SK-N-SH (cell line): ENCODE measurements around the gene CYB561D2. TPM values are rescaled to one million over a fixed set of nuclear protein-coding genes. Genes with fewer than 3 reads are reported as not detected.

Experiments used
- CTCF ChIA-PET: fragments of 300-600, 350-600 bp; formaldehyde crosslinking; extraction: SDS; loops from one replicate; lab custom pipeline; 2021; lab: Yijun Ruan, JAX
- POLR2A ChIA-PET: fragments of 350-600 bp; sonication (Branson Sonifier 250); formaldehyde crosslinking; extraction: SDS; loops from one replicate; lab custom pipeline; 2020; ENCODE audit warnings: antibody characterized with exemption, inconsistent platforms; lab: Yijun Ruan, JAX
- DNase-seq: peaks from one replicate; pipeline ENCODE4 v3.0.0; 2012
- H2AFZ ChIP-seq: fragments of 200-600 bp; sonication (generic); 2 replicates; pipeline ENCODE4 v1.8.1; 2016; ENCODE audit warnings: antibody characterized with exemption, mild to moderate bottlenecking, low read depth
- H3F3A ChIP-seq: fragments of 200-600 bp; sonication (generic); replicated peaks from 2 replicates; pipeline ENCODE3; 2016; ENCODE audit warnings: antibody characterized with exemption, mild to moderate bottlenecking; ENCODE audit not compliant: insufficient read depth
- H3K27ac ChIP-seq, 2 experiments: fragments of 200-500 bp in 1 of 2; fragments of 200-600 bp in 1 of 2; sonication (Bioruptor generic) in 1 of 2; sonication (generic), shearing (Covaris generic) in 1 of 2; 2 replicates each; pipeline versions ENCODE4 v1.5.1 to v1.6.1; 2014 to 2016; ENCODE audit warnings: low read depth in 2 of 2, inconsistent platforms in 1 of 2, low read length in 1 of 2, mild to moderate bottlenecking in 1 of 2, mixed read lengths in 1 of 2
- H3K27me3 ChIP-seq: fragments of 200-600 bp; sonication (generic), shearing (Covaris generic); 2 replicates; pipeline ENCODE4 v1.6.1; 2016; ENCODE audit warnings: mixed run types; ENCODE audit not compliant: insufficient read depth
- H3K36me3 ChIP-seq, 2 experiments: fragments of 200-500 bp in 1 of 2; fragments of 200-600 bp in 1 of 2; sonication (Bioruptor generic) in 1 of 2; sonication (generic) in 1 of 2; replicated peaks in 1 of 2; 2 replicates each; pipeline versions ENCODE3 to v1.5.1; 2014 to 2016; ENCODE audit warnings: low read length in 1 of 2, mild to moderate bottlenecking in 1 of 2; ENCODE audit not compliant: insufficient read depth in 2 of 2, control insufficient read depth in 1 of 2
- H3K4me1 ChIP-seq, 2 experiments: fragments of 200-500 bp in 1 of 2; fragments of 200-600 bp in 1 of 2; sonication (Bioruptor generic) in 1 of 2; sonication (generic), shearing (Covaris generic) in 1 of 2; 2 replicates each; pipeline versions ENCODE4 v1.5.1 to v1.6.1; 2014 to 2016; ENCODE audit warnings: low read depth in 1 of 2, low read length in 1 of 2, mixed run types in 1 of 2; ENCODE audit not compliant: insufficient read depth in 2 of 2, control insufficient read depth in 1 of 2
- H3K4me2 ChIP-seq: fragments of 200-600 bp; sonication (generic), shearing (Covaris generic); 2 replicates; pipeline ENCODE4 v1.6.1; 2017; ENCODE audit warnings: mixed run types
- H3K4me3 ChIP-seq, 2 experiments: fragments of 200-500 bp in 1 of 2; fragments of 200-600 bp in 1 of 2; sonication (Bioruptor generic) in 1 of 2; sonication (generic), shearing (Covaris generic) in 1 of 2; 2 replicates each; pipeline versions ENCODE4 v1.5.1 to v1.8.1; 2014 to 2016; ENCODE audit warnings: low read depth in 2 of 2, inconsistent platforms in 1 of 2, low read length in 1 of 2, mild to moderate bottlenecking in 1 of 2, mixed read lengths in 1 of 2, moderate library complexity in 1 of 2
- H3K79me2 ChIP-seq: fragments of 200-600 bp; sonication (generic); 2 replicates; pipeline ENCODE4 v1.8.1; 2017; ENCODE audit warnings: mild to moderate bottlenecking; ENCODE audit not compliant: insufficient read depth
- H3K9ac ChIP-seq: fragments of 200-600 bp; sonication (generic); 2 replicates; pipeline ENCODE4 v1.6.1; 2017; ENCODE audit warnings: mixed run types
- H3K9me2 ChIP-seq: fragments of 200-600 bp; sonication (generic); 2 replicates; pipeline ENCODE4 v1.6.1; 2017; ENCODE audit warnings: mixed run types
- H3K9me3 ChIP-seq: fragments of 200-600 bp; sonication (generic); 2 replicates; pipeline ENCODE4 v1.6.1; 2017; ENCODE audit warnings: mixed run types, mild to moderate bottlenecking, moderate library complexity
- H4K20me1 ChIP-seq: fragments of 200-600 bp; sonication (generic); 2 replicates; pipeline ENCODE4 v1.6.1; 2017; ENCODE audit warnings: mild to moderate bottlenecking, mixed run types; ENCODE audit not compliant: insufficient read depth
- CHD2 ChIP-seq: fragments of 150-350 bp; IDR thresholded peaks from 2 replicates; pipeline ENCODE4 v1.6.1; 2018; ENCODE audit warnings: low read length; ENCODE audit not compliant: partially characterized antibody
- EP300 ChIP-seq, 2 experiments: IDR thresholded peaks; 2 replicates each; pipeline versions ENCODE4 v1.4.0 to v1.6.1; 2012; ENCODE audit warnings: borderline replicate concordance in 1 of 2, low read depth in 1 of 2, low read length in 1 of 2
- FOXM1 ChIP-seq: IDR thresholded peaks from 2 replicates; pipeline ENCODE4 v1.4.0; 2012; ENCODE audit warnings: low read depth, mild to moderate bottlenecking
- JUND ChIP-seq: IDR thresholded peaks from 2 replicates; pipeline ENCODE4 v1.4.0; 2012
- MXI1 ChIP-seq: IDR thresholded peaks from 2 replicates; pipeline ENCODE4 v1.6.1; 2012; ENCODE audit warnings: mild to moderate bottlenecking, low read depth, low read length, improper control_type of control experiment
- POLR2AphosphoS5 ChIP-seq: IDR thresholded peaks from 2 replicates; pipeline ENCODE4 v1.6.1; 2012; ENCODE audit warnings: low read depth, low read length
- RAD21 ChIP-seq: IDR thresholded peaks from 2 replicates; pipeline ENCODE4 v1.6.1; 2012; ENCODE audit warnings: mild to moderate bottlenecking, low read length
- TAF1 ChIP-seq: IDR thresholded peaks from 2 replicates; pipeline ENCODE4 v1.6.1; 2012; ENCODE audit warnings: low read depth, mild to moderate bottlenecking, low read length, moderate library complexity, borderline replicate concordance
- WGBS: methylation state at CpG from one replicate; pipeline ENCODE4 v1.1.6; 2017; ENCODE audit warnings: low lambda C conversion rate; 5-methylcytosine and 5-hydroxymethylcytosine counted together
- polyA plus RNA-seq, 3 experiments: library from polyadenylated mRNA; depleted of rRNA; stranded (reverse); fragments of >200 nt; gene quantifications; 2 replicates each; pipeline ENCODE4 v1.2.3, GENCODE V29; 2012
- TF ChIP-seq, protein P1 (sequence below): fragments of 200-600 bp; sonication (generic); IDR thresholded peaks from 2 replicates; pipeline ENCODE4 v1.6.1; 2017; ENCODE audit warnings: antibody characterized with exemption, mild to moderate bottlenecking, moderate library complexity
- TF ChIP-seq, protein P2 (sequence below): IDR thresholded peaks from 2 replicates; pipeline ENCODE4 v1.4.0; 2012; ENCODE audit warnings: low read depth, borderline replicate concordance
- TF ChIP-seq, protein P3 (sequence below): IDR thresholded peaks from 2 replicates; pipeline ENCODE4 v1.4.0; 2012; ENCODE audit warnings: low read depth, borderline replicate concordance

CYB561D2 gene
- polyA plus RNA-seq, 1 of the 3 experiments (the other 2 are of a cell fraction), result 40.7 TPM

DNA sequence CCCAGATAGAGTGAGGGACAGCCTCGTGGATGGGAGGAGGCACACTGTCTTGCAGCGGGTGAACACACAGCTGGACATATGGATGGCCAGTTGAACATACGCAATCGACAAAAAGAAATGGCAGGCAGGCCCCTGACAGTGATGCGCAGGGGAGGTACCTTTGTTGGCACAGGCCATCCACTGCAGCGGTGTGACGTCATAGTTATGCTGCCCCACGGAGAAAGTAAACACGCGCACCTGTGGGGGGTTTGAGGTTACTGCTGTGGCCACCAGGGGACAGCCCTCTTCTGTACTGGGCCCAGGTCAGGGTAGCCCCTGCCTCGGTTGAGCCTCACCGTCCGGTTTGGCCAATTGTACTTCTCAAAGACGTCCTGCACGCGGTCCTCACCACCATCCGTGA is 28.1 kb downstream of the CYB561D2 start:
- 92% methylated on average over 11 of the region's 17 CpGs for WGBS
- no peaks in the 10 kb centered on the region for H3K27me3 ChIP-seq

More for the DNA sequence above, 28.1 kb downstream of the CYB561D2 start:
- peak overlapping the region in 1 of 2 experiments; percentile 100; a peak in 2 of 4 replicates for H3K27ac ChIP-seq
- peaks cover 0 to 93% of the 10 kb centered on the region in 2 experiments; a peak in 2 of 4 replicates for H3K4me1 ChIP-seq
- CTCF ChIA-PET, result interaction anchor here (0.9 to 4.5 kb wide), 8 partner anchors 8 to 163 kb away, joined by 3 to 41 read pairs (median 6); no protein-coding TSS in a partner anchor
- H3K79me2 ChIP-seq, result no peaks in the 10 kb centered on the region
- no peaks in the 10 kb centered on the region for H3K36me3 ChIP-seq
- no peak for DNase-seq
- POLR2A ChIA-PET, result interaction anchor here (3.5 kb wide), 1 partner anchor 9 kb away, joined by 28 read pairs; no protein-coding TSS in a partner anchor
- H2AFZ ChIP-seq, result no peak overlapping the region
- H4K20me1 ChIP-seq, result no peaks in the 10 kb centered on the region
- H3K9me3 ChIP-seq, result no peaks in the 10 kb centered on the region
- H3K9ac ChIP-seq, result no peak overlapping the region
- TF ChIP-seq CHD2, result no peak
- TF ChIP-seq FOXM1, result no peak
- TF ChIP-seq, protein P1, sequence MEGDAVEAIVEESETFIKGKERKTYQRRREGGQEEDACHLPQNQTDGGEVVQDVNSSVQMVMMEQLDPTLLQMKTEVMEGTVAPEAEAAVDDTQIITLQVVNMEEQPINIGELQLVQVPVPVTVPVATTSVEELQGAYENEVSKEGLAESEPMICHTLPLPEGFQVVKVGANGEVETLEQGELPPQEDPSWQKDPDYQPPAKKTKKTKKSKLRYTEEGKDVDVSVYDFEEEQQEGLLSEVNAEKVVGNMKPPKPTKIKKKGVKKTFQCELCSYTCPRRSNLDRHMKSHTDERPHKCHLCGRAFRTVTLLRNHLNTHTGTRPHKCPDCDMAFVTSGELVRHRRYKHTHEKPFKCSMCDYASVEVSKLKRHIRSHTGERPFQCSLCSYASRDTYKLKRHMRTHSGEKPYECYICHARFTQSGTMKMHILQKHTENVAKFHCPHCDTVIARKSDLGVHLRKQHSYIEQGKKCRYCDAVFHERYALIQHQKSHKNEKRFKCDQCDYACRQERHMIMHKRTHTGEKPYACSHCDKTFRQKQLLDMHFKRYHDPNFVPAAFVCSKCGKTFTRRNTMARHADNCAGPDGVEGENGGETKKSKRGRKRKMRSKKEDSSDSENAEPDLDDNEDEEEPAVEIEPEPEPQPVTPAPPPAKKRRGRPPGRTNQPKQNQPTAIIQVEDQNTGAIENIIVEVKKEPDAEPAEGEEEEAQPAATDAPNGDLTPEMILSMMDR, result no peak
- TF ChIP-seq, protein P2, sequence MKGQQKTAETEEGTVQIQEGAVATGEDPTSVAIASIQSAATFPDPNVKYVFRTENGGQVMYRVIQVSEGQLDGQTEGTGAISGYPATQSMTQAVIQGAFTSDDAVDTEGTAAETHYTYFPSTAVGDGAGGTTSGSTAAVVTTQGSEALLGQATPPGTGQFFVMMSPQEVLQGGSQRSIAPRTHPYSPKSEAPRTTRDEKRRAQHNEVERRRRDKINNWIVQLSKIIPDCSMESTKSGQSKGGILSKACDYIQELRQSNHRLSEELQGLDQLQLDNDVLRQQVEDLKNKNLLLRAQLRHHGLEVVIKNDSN, result no peak
- no peak for TF ChIP-seq EP300 (IDR thresholded peaks at IDR 0.05; ENCODE audit: borderline replicate concordance in 1 of 2, low read depth in 1 of 2, low read length in 1 of 2)
- TF ChIP-seq RAD21, result no peak
- TF ChIP-seq, protein P3, sequence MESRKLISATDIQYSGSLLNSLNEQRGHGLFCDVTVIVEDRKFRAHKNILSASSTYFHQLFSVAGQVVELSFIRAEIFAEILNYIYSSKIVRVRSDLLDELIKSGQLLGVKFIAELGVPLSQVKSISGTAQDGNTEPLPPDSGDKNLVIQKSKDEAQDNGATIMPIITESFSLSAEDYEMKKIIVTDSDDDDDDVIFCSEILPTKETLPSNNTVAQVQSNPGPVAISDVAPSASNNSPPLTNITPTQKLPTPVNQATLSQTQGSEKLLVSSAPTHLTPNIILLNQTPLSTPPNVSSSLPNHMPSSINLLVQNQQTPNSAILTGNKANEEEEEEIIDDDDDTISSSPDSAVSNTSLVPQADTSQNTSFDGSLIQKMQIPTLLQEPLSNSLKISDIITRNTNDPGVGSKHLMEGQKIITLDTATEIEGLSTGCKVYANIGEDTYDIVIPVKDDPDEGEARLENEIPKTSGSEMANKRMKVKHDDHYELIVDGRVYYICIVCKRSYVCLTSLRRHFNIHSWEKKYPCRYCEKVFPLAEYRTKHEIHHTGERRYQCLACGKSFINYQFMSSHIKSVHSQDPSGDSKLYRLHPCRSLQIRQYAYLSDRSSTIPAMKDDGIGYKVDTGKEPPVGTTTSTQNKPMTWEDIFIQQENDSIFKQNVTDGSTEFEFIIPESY, result no peak
- no peak for TF ChIP-seq JUND
- TF ChIP-seq TAF1, result no peak
- no peak for TF ChIP-seq POLR2AphosphoS5
- TF ChIP-seq MXI1, result no peak
- H3K9me2 ChIP-seq, result no peaks in the 10 kb centered on the region
- H3F3A ChIP-seq, result no peaks in the 10 kb centered on the region
- peak overlapping the region in 1 of 2 experiments; percentile 41; a peak in 1 of 4 replicates for H3K4me3 ChIP-seq
- no peak overlapping the region for H3K4me2 ChIP-seq
